Stomach (tissue), 9 donors: ENCODE measurements around the gene PKN3. TPM values are rescaled to one million over a fixed set of nuclear protein-coding genes. Genes with fewer than 3 reads are reported as not detected.

ENCODE experiments used
- DNase-seq, 2 donors: peaks; one replicate each; pipeline versions ENCODE4 v3.0.0 to v3.0.0-alpha.2; 2013 to 2019
- H3K27ac ChIP-seq, 5 donors: fragments of 200-600 bp in 4 of 5; sonication (generic) in 4 of 5; one replicate each; pipeline ENCODE4 v1.5.1; 2013 to 2019; ENCODE audit warnings: mild to moderate bottlenecking in 1 of 5, moderate library complexity in 1 of 5
- H3K27me3 ChIP-seq, 3 donors: fragments of 200-600 bp; sonication (generic); one replicate each; pipeline ENCODE4 v1.5.1; 2017 to 2019; ENCODE audit warnings: mixed run types in 1 of 3
- H3K36me3 ChIP-seq, 4 donors: fragments of 200-600 bp; sonication (generic); 1 replicate in 3 of 4; 2 replicates in 1 of 4; pipeline ENCODE4 v1.5.1; 2016 to 2019
- H3K4me1 ChIP-seq, 4 donors: fragments of 200-600 bp; sonication (generic); one replicate each; pipeline ENCODE4 v1.5.1; 2016 to 2019
- H3K4me3 ChIP-seq, 4 donors: fragments of 200-600 bp; sonication (generic) in 3 of 4; one replicate each; pipeline ENCODE4 v1.5.1; 2016 to 2019; ENCODE audit warnings: mild to moderate bottlenecking in 1 of 4
- H3K9me3 ChIP-seq, 4 donors: fragments of 200-600 bp; sonication (generic); one replicate each; pipeline ENCODE4 v1.5.1; 2016 to 2019
- CTCF ChIP-seq, 7 experiments: fragments of 450-650 bp in 4 of 7; fragments of 200-600 bp in 3 of 7; sonication (generic) in 3 of 7; IDR thresholded peaks; one replicate each; pipeline ENCODE4 v1.5.1; 2016 to 2019; ENCODE audit warnings: antibody characterized with exemption in 7 of 7, control low read depth in 2 of 7, mild to moderate bottlenecking in 1 of 7
- EP300 ChIP-seq: sonication (generic); formaldehyde crosslinking; IDR thresholded peaks from one replicate; pipeline ENCODE4 v1.6.1; 2017; ENCODE audit warnings: antibody characterized with exemption
- POLR2A ChIP-seq, 4 donors: fragments of 450-650 bp; IDR thresholded peaks; one replicate each; pipeline ENCODE4 v1.6.1; 2016; ENCODE audit warnings: antibody characterized with exemption in 4 of 4, control low read depth in 2 of 4, mild to moderate bottlenecking in 1 of 4, moderate library complexity in 1 of 4
- POLR2AphosphoS5 ChIP-seq, 3 donors: sonication (generic); formaldehyde crosslinking; IDR thresholded peaks; one replicate each; pipeline ENCODE4 v1.6.1; 2016; ENCODE audit warnings: antibody characterized with exemption in 3 of 3
- WGBS, 5 donors: extraction: QIAGEN DNeasy Blood & Tissue Kit in 3 of 5; methylation state at CpG; one replicate each; pipeline versions ENCODE4 v1.1.5 to v1.1.7; 2013 to 2018; 5-methylcytosine and 5-hydroxymethylcytosine counted together
- intact Hi-C: fragments of 100-400 bp; cut with DNase I; formaldehyde crosslinking; loops from one replicate; pipeline ENCODE4 v1.15.1; 2023; ENCODE audit warnings: low total_unique reads
- polyA plus RNA-seq, 3 donors: library from polyadenylated mRNA; stranded (reverse); fragments of 200-250 nt; gene quantifications; one replicate each; pipeline ENCODE4 v1.2.3, GENCODE V29; 2013
- total RNA-seq, 5 donors: library from RNA; depleted of rRNA; stranded (reverse); fragments of >200 nt; gene quantifications; one replicate each; pipeline versions ENCODE4 v1.1.0 to v1.2.3, GENCODE V29; 2014 to 2016
- donor health status: healthy with polysubstance abuse.
- donor health status: Bipolar disorder and iron deficiency.
- donor health status: healthy.

The PKN3 gene
- total and polyA plus RNA-seq, 8 donors: 5.0 to 23.2 (median 8.5) TPM

- intact Hi-C loops: no loop called here
- Histone ChIP-seq H3K4me1 (no peaks in the 10 kb centered on the region), H3K27ac (no peak overlapping the region), H3K9me3 (no peaks in the 10 kb centered on the region), H3K36me3 (peaks cover 50 to 94% (median 90%) of the 10 kb centered on the region in 4 donors), H3K27me3 (no peaks in the 10 kb centered on the region), H3K4me3 (no peak overlapping the region)
- DNase-seq: no peak
- 92 to 95% (median 93%) methylated on average over 15 to 22 of the region's 22 CpGs for WGBS, 5 donors
- no peak for TF ChIP-seq POLR2AphosphoS5 (IDR thresholded peaks at IDR 0.05)
- no peak for TF ChIP-seq EP300
- TF ChIP-seq CTCF (IDR thresholded peaks at IDR 0.05): no peak
- no peak for TF ChIP-seq POLR2A (IDR thresholded peaks at IDR 0.05)
These were observed 48.8 kb downstream of the PKN3 start for GRCh38 chr9:128750926-128751595.

- H3K36me3 ChIP-seq: peaks cover 35 to 69% (median 67%) of the 10 kb centered on the region in 4 donors
- intact Hi-C loops: no loop called here
These were observed 51.3 kb downstream of the PKN3 start for GRCh38 chr9:128753627-128754026.

GRCh38 chr9:128757602-128758001 is 55.3 kb downstream of the PKN3 start:
- H3K27me3 ChIP-seq: no peaks in the 10 kb centered on the region
- TF ChIP-seq EP300 (no peak), CTCF (IDR thresholded peaks at IDR 0.05) (no peak), POLR2AphosphoS5 (IDR thresholded peaks at IDR 0.05) (no peak), POLR2A (IDR thresholded peaks at IDR 0.05) (no peak)
- H3K4me1 ChIP-seq: peaks cover 0 to 9% (median 0%) of the 10 kb centered on the region in 4 donors
- H3K36me3 ChIP-seq: peaks cover 11 to 36% (median 30%) of the 10 kb centered on the region in 4 donors
- H3K4me3 ChIP-seq: no peak overlapping the region
- no peaks in the 10 kb centered on the region for H3K9me3 ChIP-seq
- no peak for DNase-seq
- intact Hi-C loops: no loop called here
- WGBS, 5 donors: 66 to 83% (median 78%) methylated on average over 6 of the region's 6 CpGs
- no peak overlapping the region for H3K27ac ChIP-seq

More at GRCh38 chr9:128753627-128754026, 51.3 kb downstream of the PKN3 start:
- DNase-seq: no peak
- Histone ChIP-seq H3K27ac (no peak overlapping the region), H3K4me1 (peaks cover 0 to 3% (median 0%) of the 10 kb centered on the region in 4 donors), H3K27me3 (no peaks in the 10 kb centered on the region), H3K9me3 (no peaks in the 10 kb centered on the region), H3K4me3 (no peak overlapping the region)
- 93 to 97% (median 96%) methylated on average over 12 to 16 of the region's 16 CpGs for WGBS, 5 donors
- TF ChIP-seq CTCF (IDR thresholded peaks at IDR 0.05): no peak
- no peak for TF ChIP-seq POLR2AphosphoS5 (IDR thresholded peaks at IDR 0.05)
- TF ChIP-seq EP300: no peak
- no peak for TF ChIP-seq POLR2A (IDR thresholded peaks at IDR 0.05)

GRCh38 chr9:128762671-128763449 is 60.6 kb downstream of the PKN3 start:
- H3K27ac ChIP-seq: no peak overlapping the region
- peaks cover 0 to 27% (median 21%) of the 10 kb centered on the region in 4 donors for H3K36me3 ChIP-seq
- H3K4me3 ChIP-seq: no peak overlapping the region
- TF ChIP-seq EP300: no peak
- no peak for TF ChIP-seq POLR2A (IDR thresholded peaks at IDR 0.05)
- TF ChIP-seq CTCF (IDR thresholded peaks at IDR 0.05): no peak
- no peak for TF ChIP-seq POLR2AphosphoS5 (IDR thresholded peaks at IDR 0.05)
- 74 to 83% (median 75%) methylated on average over 9 of the region's 9 CpGs for WGBS, 5 donors
- no peak for DNase-seq
- no peaks in the 10 kb centered on the region for H3K27me3 ChIP-seq
- peaks cover 0 to 24% (median 8%) of the 10 kb centered on the region in 4 donors for H3K4me1 ChIP-seq
- intact Hi-C loops: no loop called here
- no peaks in the 10 kb centered on the region for H3K9me3 ChIP-seq
